Measurements from ENCODE around the gene SMG7.

GRCh38 chr1:183516725-183517124, 44.4 kb downstream of the SMG7 start:
- TF ChIP-seq EZH2 (IDR thresholded peaks at IDR 0.05; ENCODE audit: borderline replicate concordance, low read length), result no peak
- TF ChIP-seq, protein P1, sequence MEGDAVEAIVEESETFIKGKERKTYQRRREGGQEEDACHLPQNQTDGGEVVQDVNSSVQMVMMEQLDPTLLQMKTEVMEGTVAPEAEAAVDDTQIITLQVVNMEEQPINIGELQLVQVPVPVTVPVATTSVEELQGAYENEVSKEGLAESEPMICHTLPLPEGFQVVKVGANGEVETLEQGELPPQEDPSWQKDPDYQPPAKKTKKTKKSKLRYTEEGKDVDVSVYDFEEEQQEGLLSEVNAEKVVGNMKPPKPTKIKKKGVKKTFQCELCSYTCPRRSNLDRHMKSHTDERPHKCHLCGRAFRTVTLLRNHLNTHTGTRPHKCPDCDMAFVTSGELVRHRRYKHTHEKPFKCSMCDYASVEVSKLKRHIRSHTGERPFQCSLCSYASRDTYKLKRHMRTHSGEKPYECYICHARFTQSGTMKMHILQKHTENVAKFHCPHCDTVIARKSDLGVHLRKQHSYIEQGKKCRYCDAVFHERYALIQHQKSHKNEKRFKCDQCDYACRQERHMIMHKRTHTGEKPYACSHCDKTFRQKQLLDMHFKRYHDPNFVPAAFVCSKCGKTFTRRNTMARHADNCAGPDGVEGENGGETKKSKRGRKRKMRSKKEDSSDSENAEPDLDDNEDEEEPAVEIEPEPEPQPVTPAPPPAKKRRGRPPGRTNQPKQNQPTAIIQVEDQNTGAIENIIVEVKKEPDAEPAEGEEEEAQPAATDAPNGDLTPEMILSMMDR (IDR thresholded peaks at IDR 0.05; ENCODE audit: low read length), result no peak
